Activated effector memory CD4-positive, alpha-beta T cell treated with anti-CD3 and anti-CD28 coated beads, Interleukin-2, amount 50 U/mL, for 16 hours (primary cell): ENCODE measurements around the gene MT1A.

Source experiments
- DNase-seq: peaks from one replicate; pipeline ENCODE4 v3.0.0-alpha.2; 2020

MT1A gene

DNA sequence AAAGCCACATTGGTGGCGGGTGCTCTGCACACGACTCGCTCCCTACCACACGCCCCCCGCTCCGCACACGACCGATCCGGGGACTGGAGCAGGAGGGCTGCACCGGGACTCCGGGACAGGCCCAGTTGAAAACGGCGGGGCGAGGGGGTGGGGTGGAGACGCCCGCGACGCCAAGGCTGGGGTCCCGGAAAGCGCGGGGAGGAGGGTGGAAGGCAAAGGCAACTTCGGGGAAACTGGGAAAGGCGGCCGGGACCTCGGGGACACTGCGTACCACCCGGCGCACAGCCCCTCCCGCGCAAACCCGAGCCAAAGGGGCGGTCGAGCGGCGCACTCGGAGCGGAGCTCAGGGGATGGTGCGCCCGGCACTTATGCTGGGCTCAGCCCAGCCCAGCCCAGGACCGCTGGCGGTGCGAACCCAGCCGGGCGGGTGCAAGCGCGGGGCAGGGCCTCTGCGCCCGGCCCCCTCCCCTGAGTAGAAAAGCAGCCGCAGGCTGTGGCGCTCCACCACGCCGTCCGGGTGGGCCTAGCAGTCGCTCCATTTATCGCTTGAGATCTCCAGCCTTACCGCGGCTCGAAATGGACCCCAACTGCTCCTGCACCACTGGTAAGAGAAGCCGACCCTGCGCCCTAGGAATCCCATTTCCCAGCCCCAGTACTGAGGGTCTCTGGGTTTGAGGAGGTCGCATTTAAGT is 6.2 kb upstream of the MT1A start, which contains the start of gene MT1M:
Gene MT1M (plus strand): TSS at position 504 of the 692 bp plus-strand sequence. CDS start 73 bp downstream, at position 577.
- DNase-seq: no peak

DNA sequence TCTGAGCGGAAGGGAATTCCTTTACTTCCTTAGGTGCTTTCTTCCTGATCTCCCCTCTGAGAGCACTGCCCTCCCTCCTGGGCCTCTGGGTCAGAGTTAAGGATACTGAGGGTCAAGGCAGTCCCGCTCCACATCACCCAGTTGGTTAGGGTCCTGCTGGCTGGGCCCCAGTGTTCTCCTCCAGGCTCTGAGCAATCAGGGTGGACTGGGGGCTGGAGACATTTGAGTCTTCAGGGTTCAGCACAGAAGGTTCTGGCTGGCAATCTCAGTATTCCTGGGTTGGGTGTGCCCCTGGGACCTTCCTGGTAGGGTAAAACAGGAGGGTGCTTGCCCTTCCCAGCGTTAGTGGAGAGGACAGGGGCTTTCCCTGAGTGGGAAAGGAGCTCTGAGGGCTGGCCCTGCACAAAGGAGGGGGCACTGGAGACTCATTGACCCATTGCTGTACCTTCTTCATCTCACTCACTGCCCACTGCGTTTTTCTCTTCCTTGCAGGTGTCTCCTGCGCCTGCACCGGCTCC is 5.6 kb upstream of the MT1A start:
- no peak for DNase-seq

DNA sequence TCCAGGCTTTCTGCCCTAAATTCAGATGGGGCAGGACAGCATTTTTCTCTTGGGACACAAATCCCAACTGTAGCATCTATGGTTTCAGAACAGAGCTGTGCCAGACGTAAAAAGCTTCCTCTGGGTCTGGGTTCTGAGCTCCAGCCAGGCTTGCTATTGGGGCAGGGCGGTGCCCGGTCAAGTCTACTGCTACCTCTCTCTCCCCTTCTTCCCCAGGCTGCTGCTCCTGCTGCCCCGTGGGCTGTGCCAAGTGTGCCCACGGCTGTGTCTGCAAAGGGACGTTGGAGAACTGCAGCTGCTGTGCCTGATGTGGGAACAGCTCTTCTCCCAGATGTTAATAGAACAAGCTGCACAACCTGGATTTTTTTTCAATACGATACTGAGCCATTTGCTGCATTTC is 4.9 kb upstream of the MT1A start:
- no peak for DNase-seq

GRCh38 chr16:56634715-56635440 is 3.6 kb upstream of the MT1A start:
- DNase-seq: no peak

DNA sequence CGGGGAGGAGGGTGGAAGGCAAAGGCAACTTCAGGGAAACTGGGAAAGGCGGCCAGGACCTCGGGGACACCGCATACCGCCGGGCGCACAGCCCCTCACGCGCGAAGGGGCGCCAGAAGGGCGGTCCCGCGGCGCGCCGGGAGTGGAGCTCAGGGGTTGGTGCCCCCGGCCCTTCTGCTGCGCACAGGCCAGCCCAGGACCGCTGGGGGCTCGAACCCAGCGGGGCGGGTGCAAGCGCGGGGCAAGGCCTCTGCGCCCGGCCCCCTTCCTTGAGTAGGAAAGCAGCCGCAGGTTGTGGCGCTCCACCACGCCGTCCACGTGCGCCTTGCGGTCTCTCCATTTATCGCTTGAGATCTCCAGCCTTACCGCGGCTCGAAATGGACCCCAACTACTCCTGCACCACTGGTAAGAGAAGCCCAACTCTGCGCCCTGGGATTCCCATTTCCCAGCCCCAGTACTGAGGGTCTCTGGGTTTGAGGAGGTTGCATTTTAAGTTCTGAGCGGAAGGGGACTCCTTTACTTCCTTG is 3.0 kb upstream of the MT1A start:
- no peak for DNase-seq

GRCh38 chr16:56636616-56637413 is 1.7 kb upstream of the MT1A start:
- no peak for DNase-seq

DNA sequence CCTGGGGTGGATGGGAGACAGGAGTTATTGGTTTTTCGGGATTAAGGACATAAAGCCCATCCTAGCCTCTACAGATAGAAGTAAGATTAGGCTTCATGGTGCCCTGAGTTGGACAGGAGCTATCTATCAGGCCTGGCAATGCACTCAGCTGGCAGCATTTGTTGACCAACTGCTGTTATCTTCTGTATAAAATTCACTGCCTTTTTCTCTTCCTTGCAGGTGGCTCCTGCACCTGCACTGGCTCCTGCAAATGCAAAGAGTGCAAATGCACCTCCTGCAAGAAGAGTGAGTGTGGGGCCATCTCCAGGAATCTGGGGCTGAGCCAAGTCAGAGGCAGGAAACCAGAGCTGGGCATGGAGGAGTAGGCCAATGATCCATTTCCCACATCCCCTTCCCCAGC is 579 bp downstream of the MT1A start:
- DNase-seq: no peak

- DNase-seq: no peak
Observed at GRCh38 chr16:56640076-56640475, 1.6 kb downstream of the MT1A start.

- no peak for DNase-seq
Observed at GRCh38 chr16:56641166-56641565, 2.7 kb downstream of the MT1A start.

DNA sequence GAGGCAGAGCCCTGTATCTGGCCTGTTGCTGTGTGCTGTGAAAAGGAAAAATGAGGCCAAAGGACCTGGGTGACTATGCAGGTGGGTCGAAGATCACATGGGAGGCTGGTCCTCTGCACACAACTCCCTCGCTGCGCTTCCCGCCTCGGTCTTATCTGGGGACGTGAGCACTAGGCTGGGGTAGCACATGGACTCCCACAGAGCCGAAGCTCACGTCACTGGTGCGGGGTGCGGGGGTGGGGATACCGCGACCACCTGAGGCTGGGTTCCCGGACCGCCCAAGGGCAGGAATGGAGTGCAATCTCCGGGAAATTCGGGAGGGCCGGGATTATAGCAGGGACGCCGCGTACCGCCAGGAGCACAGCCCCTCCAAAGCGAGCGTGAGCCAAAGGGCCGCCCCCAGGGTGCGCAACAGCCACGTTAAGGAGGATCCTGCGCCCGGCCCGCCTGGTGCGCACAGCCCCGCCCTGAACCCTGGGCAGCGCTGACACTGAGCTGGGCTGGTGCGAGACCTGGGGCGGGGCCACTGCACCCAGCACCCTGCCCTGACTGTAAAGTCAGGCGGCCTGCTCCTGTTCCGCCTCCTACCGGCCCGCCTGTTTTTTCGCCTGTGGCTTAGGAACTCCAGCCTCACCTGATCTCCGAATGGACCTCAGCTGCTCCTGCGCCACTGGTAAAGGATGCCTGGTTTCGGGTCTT is 4.8 kb downstream of the MT1A start:
- peak; percentile 88 for DNase-seq

DNA sequence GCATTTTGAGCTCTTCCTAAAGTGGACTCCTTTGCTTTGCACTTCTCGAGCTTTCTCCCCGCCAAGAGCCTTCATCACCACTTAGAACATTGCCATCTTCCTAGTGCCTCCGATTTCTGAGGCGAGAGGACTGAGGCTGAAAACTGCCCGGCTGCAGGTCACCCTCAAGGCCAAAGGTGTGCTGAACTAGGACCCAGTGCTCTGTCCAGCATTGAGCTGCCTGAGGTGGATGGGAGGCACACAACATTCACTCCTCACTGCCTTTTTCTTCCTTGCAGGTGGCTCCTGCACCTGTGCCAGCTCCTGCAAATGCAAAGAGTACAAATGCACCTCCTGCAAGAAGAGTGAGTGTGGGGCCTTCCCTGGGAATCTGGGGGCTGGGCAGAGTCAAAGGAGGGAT is 5.4 kb downstream of the MT1A start:
- DNase-seq: no peak

DNA sequence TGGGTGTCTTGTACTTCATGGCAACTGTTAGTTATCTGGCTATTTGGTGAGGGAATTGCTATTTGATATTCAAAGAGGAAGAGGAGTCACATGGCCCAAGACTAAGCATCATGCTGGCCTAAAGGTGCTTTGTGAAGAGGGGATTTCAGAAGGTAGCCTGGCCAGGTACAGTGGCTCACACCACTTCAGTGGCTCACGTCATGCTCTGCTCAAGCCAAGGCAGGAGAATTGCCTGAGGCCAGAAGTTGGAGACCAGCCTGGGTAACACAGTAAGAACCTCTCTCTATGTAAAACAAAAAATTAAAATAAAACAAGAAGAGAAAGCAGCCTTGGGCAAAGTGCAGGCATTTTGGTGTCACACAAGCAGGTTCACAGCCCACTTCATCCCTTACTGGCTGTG is 6.8 kb downstream of the MT1A start:
- DNase-seq: no peak

- DNase-seq: no peak
Observed at GRCh38 chr16:56645838-56646237, 7.4 kb downstream of the MT1A start.

- DNase-seq: no peak
Observed at GRCh38 chr16:56647641-56648431, 9.4 kb downstream of the MT1A start.

DNA sequence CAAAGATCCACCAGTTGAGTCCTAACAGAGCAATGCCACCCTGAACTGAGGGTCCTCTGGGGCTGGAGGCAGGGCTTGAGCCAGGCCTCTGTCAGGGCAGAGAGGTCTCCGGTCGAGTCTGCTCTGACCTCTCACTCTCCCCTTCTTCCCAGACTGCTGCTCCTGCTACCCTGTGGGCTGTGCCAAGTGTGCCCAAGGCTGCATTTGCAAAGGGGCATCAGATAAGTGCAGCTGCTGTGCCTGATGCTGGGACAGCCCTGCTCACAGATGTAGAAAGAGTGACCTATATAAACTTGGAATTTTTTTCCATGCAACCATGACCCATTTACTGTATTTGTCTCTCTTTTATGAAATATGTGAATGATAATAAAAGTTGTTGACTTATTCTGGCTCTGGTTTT is 10.8 kb downstream of the MT1A start:
- DNase-seq: no peak

GRCh38 chr16:56649820-56650219 is 11.4 kb downstream of the MT1A start:
- DNase-seq: no peak

- DNase-seq: no peak
Observed at GRCh38 chr16:56651586-56651985, 13.1 kb downstream of the MT1A start, which contains the start of gene MT1B. TSS of gene MT1B (plus strand) at chr16:56651886. CDS start at chr16:56651954, 68 bp downstream.

GRCh38 chr16:56652600-56652999 is 14.1 kb downstream of the MT1A start:
- DNase-seq: no peak

DNA sequence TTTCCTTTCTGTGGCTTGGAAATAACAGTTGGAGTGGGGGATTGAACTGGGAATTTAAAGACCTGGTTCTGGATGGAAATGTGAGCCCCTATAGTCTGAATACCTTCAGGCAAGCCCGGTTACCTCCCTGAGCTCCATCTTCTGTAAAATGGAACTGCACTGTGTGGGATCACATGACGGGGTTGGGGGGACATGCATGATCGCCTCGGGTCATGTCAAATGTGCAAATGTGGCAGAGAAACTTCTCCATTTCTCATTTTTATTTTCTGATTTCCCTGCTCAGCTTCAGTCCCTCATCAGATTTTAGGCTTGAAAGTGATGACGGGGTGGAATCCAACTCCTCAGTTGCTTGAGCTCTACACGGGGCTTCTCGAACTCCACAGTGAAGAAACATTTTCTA is 14.8 kb downstream of the MT1A start:
- DNase-seq: no peak

- DNase-seq: peak; percentile 87
Observed at GRCh38 chr16:56657555-56658326, 19.3 kb downstream of the MT1A start, which contains the start of gene MT1F. TSS of gene MT1F (plus strand) at chr16:56657959. CDS start at chr16:56658059, 100 bp downstream.
